PFSK-1 (cell line): ENCODE measurements around the gene PLA2G4A.

ENCODE experiments used
- POLR2AphosphoS5 ChIP-seq: IDR thresholded peaks from 2 replicates; pipeline ENCODE4 v1.6.1; 2012; ENCODE audit warnings: low read depth, mild to moderate bottlenecking, control low read depth, low read length, moderate library complexity
- TAF1 ChIP-seq: IDR thresholded peaks from 2 replicates; pipeline ENCODE4 v1.6.1; 2012; ENCODE audit warnings: low read length, control low read depth, borderline replicate concordance; ENCODE audit not compliant: insufficient read depth
- TF ChIP-seq, protein P1 (sequence below), 2 experiments: IDR thresholded peaks; 2 replicates each; pipeline versions ENCODE4 v1.6.1 to v1.8.0; 2011 to 2012; ENCODE audit warnings: low read depth in 2 of 2, low read length in 2 of 2, control low read depth in 1 of 2, inconsistent platforms in 1 of 2, mild to moderate bottlenecking in 1 of 2, moderate library complexity in 1 of 2; ENCODE audit not compliant: insufficient read depth in 1 of 2

DNA sequence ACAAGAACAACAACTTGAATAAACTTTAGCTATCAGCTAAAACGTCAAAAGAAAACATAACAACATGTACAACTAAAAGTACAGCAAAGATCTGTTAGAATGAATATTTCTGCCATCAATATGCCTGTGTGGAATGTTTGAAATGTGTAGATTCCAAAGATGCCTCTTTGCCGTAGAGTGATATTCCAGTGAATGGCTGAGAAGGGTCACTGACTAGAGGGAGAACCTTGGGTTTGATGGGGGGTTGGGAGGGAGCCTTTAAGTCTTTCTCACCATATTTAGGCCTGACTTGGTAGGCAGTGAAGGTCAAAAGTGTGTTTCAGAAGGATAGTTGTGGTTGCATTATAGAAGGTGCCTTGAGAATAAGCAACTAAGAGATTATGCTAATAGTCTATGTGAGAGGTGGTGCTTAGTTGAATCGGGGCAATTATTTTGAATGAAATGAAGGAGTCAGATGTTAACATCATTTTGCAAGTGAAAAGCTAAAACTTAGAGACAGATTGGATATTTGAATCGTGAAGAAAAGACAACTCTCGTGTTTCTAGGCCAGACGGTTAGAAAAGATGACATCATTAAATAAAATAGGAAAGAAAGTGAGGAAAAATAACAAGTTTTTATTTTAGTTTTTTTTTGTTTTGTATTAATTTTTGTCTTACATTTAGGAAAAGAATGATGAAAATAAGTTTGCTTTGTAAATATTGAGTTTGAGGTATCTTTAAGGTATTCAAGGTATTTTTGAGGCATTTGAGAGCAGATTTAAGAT is 53.8 kb downstream of the PLA2G4A start:
- TF ChIP-seq TAF1 (no peak), POLR2AphosphoS5 (no peak)
- TF ChIP-seq, protein P1, sequence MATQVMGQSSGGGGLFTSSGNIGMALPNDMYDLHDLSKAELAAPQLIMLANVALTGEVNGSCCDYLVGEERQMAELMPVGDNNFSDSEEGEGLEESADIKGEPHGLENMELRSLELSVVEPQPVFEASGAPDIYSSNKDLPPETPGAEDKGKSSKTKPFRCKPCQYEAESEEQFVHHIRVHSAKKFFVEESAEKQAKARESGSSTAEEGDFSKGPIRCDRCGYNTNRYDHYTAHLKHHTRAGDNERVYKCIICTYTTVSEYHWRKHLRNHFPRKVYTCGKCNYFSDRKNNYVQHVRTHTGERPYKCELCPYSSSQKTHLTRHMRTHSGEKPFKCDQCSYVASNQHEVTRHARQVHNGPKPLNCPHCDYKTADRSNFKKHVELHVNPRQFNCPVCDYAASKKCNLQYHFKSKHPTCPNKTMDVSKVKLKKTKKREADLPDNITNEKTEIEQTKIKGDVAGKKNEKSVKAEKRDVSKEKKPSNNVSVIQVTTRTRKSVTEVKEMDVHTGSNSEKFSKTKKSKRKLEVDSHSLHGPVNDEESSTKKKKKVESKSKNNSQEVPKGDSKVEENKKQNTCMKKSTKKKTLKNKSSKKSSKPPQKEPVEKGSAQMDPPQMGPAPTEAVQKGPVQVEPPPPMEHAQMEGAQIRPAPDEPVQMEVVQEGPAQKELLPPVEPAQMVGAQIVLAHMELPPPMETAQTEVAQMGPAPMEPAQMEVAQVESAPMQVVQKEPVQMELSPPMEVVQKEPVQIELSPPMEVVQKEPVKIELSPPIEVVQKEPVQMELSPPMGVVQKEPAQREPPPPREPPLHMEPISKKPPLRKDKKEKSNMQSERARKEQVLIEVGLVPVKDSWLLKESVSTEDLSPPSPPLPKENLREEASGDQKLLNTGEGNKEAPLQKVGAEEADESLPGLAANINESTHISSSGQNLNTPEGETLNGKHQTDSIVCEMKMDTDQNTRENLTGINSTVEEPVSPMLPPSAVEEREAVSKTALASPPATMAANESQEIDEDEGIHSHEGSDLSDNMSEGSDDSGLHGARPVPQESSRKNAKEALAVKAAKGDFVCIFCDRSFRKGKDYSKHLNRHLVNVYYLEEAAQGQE (IDR thresholded peaks at IDR 0.05; ENCODE audit: insufficient read depth in 1 of 2, low read depth in 2 of 2, low read length in 2 of 2): no peak
